ENCODE results near the gene SLC25A28. TPM values are rescaled to one million over a fixed set of nuclear protein-coding genes. Genes with fewer than 3 reads are reported as not detected.

Gene SLC25A28
- total RNA-seq, 1 experiment from 2014 or later, result 22.2 TPM

DNA sequence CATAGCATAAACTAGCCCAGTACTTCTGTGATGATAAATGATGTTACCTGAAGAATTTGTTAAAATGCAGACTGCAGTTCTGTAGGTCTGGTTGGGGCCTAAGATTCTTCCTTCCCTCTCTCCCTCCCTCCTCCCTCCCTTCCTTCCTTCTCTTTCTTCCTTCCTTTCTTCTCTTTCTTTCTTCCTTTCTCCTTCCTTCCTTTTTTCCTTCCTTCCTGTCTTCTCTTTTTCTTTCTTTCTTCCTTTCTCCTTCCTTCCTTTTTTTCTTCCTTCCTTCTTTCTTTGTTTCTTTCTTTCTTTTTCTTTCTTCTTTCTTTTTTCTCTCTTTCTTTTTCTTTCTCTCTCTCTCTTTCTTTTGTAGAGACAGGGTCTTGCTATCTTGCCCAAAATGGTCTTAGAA lies 3.7 kb upstream of the SLC25A28 start:
- Histone ChIP-seq H4K20me1 (ENCODE audit: control insufficient read depth, insufficient read depth, insufficient read length) (no peaks in the 10 kb centered on the region), H3K4ac (ENCODE audit: low read depth, low read length) (no peak overlapping the region), H2BK15ac (ENCODE audit: low read depth, low read length) (no peak overlapping the region), H4K5ac (ENCODE audit: insufficient read length, low read depth, low read length) (no peak overlapping the region), H3K23ac (ENCODE audit: insufficient read length, low read depth, low read length) (no peak overlapping the region), H4K8ac (replicated peaks; ENCODE audit: insufficient read length, low read depth, low read length) (no peak overlapping the region), H3K9me3 (ENCODE audit: control insufficient read depth, low read depth, low read length) (no peaks in the 10 kb centered on the region), H3K23me2 (ENCODE audit: insufficient read length, low read depth, low read length, poor library complexity, severe bottlenecking) (peaks cover 21% of the 10 kb centered on the region), H3T11ph (ENCODE audit: low read length) (no peak overlapping the region), H3K27me3 (ENCODE audit: insufficient read depth, low read length) (no peaks in the 10 kb centered on the region), H3K56ac (ENCODE audit: insufficient read length, low read depth, low read length) (no peak overlapping the region), H2BK120ac (ENCODE audit: low read depth, low read length, poor library complexity, severe bottlenecking) (no peak overlapping the region), H3K9ac (ENCODE audit: extremely low read depth, insufficient read length, low read length) (no peak overlapping the region), H3K4me1 (ENCODE audit: insufficient read depth, low read length) (peaks cover 5% of the 10 kb centered on the region; the same call in 1 of the 2 replicates), H2BK20ac (ENCODE audit: low read depth, low read length, poor library complexity, severe bottlenecking) (no peak overlapping the region), H3K27ac (ENCODE audit: insufficient read length, low read depth, low read length) (no peak overlapping the region), H2AK5ac (ENCODE audit: insufficient read length, low read length) (no peak overlapping the region), H3K14ac (ENCODE audit: insufficient read depth, low read length) (no peak overlapping the region), H3K4me2 (ENCODE audit: insufficient read depth, insufficient read length, low read length) (no peak overlapping the region), H2AFZ (ENCODE audit: low read length) (no peak overlapping the region), H2BK5ac (ENCODE audit: insufficient read length, low read length) (no peak overlapping the region), H3K18ac (ENCODE audit: insufficient read length, low read depth, low read length) (no peak overlapping the region), H3K79me2 (ENCODE audit: insufficient read depth, low read length) (no peaks in the 10 kb centered on the region), H3K79me1 (ENCODE audit: insufficient read depth, low read depth, low read length, poor library complexity, severe bottlenecking) (peaks cover 4% of the 10 kb centered on the region), H2BK12ac (ENCODE audit: insufficient read length, low read depth, low read length) (no peak overlapping the region), H4K91ac (ENCODE audit: insufficient read length, low read depth, low read length) (no peak overlapping the region)
- H3K36me3 Mint-ChIP-seq (ENCODE audit: insufficient read depth in 1 of 3, low read depth in 3 of 3), result no peaks in the 10 kb centered on the region; a peak in 1 of 7 replicates
- H3K27ac Mint-ChIP-seq, result no peak overlapping the region
- peaks cover 22% of the 10 kb centered on the region for H3K27me3 Mint-ChIP-seq (ENCODE audit: low read depth)
- H3K9me3 Mint-ChIP-seq, result no peaks in the 10 kb centered on the region
- H3K4me3 Mint-ChIP-seq, result no peak overlapping the region
- no peak for DNase-seq
- H3K4me1 Mint-ChIP-seq, result peaks cover 12 to 14% of the 10 kb centered on the region in 2 experiments
- TF ChIP-seq, protein P1, sequence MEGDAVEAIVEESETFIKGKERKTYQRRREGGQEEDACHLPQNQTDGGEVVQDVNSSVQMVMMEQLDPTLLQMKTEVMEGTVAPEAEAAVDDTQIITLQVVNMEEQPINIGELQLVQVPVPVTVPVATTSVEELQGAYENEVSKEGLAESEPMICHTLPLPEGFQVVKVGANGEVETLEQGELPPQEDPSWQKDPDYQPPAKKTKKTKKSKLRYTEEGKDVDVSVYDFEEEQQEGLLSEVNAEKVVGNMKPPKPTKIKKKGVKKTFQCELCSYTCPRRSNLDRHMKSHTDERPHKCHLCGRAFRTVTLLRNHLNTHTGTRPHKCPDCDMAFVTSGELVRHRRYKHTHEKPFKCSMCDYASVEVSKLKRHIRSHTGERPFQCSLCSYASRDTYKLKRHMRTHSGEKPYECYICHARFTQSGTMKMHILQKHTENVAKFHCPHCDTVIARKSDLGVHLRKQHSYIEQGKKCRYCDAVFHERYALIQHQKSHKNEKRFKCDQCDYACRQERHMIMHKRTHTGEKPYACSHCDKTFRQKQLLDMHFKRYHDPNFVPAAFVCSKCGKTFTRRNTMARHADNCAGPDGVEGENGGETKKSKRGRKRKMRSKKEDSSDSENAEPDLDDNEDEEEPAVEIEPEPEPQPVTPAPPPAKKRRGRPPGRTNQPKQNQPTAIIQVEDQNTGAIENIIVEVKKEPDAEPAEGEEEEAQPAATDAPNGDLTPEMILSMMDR (conservative IDR thresholded peaks at IDR 0.05), result no peak

All from H9 (cell line).